GM23248 (cell line): ENCODE data around the gene CNGB1.

Experiments
- EZH2 ChIP-seq: fragments of 200-600 bp; sonication (generic); IDR thresholded peaks from 2 replicates; pipeline ENCODE4 v1.6.1; 2018; ENCODE audit warnings: antibody characterized with exemption, mild to moderate bottlenecking; ENCODE audit not compliant: insufficient read depth, poor library complexity, severe bottlenecking
- EZH2phosphoT487 ChIP-seq: fragments of 200-600 bp; sonication (generic); IDR thresholded peaks from 2 replicates; pipeline ENCODE4 v1.6.1; 2018; ENCODE audit warnings: antibody characterized with exemption, moderate library complexity, mild to moderate bottlenecking, low read depth; ENCODE audit not compliant: insufficient read depth

GRCh38 chr16:57998992-57999365 lies 28.1 kb upstream of the CNGB1 start:
- TF ChIP-seq EZH2, result no peak
- TF ChIP-seq EZH2phosphoT487, result no peak
